ENCODE data around the gene PATZ1. TPM values are rescaled to one million over a fixed set of nuclear protein-coding genes. Genes with fewer than 3 reads are reported as not detected.

PATZ1 gene
- total RNA-seq, 1 experiment from 2014 or later, result 24.1 TPM

- H3K4me3 ChIP-seq, result no peak overlapping the region
- peak; percentile 15 to 56 for DNase-seq
- H3K27ac ChIP-seq, result no peak overlapping the region
- H3K36me3 ChIP-seq, result no peaks in the 10 kb centered on the region
- no peaks in the 10 kb centered on the region for H3K9me3 ChIP-seq (replicated peaks)
- no peaks in the 10 kb centered on the region for H3K27me3 ChIP-seq
- peaks cover 14% of the 10 kb centered on the region for H3K4me1 ChIP-seq
Observed at GRCh38 chr22:31286360-31287255, 59.5 kb downstream of the PATZ1 start.

- Histone ChIP-seq H3K9me3 (replicated peaks) (no peaks in the 10 kb centered on the region), H3K27ac (no peak overlapping the region), H3K36me3 (no peaks in the 10 kb centered on the region), H3K27me3 (no peaks in the 10 kb centered on the region), H3K4me1 (peaks cover 14% of the 10 kb centered on the region), H3K4me3 (no peak overlapping the region)
- DNase-seq, result peak in 1 of 2 experiments; percentile 40
Observed at GRCh38 chr22:31284281-31285155, 61.6 kb downstream of the PATZ1 start.

GRCh38 chr22:31282748-31283468, 63.2 kb downstream of the PATZ1 start:
- peak; percentile 68 to 87 for DNase-seq
- H3K36me3 ChIP-seq, result no peaks in the 10 kb centered on the region
- no peak overlapping the region for H3K27ac ChIP-seq

GRCh38 chr22:31281733-31282132, 64.4 kb downstream of the PATZ1 start:
- H3K27me3 ChIP-seq, result no peaks in the 10 kb centered on the region
- no peaks in the 10 kb centered on the region for H3K9me3 ChIP-seq (replicated peaks)
- H3K4me3 ChIP-seq, result no peak overlapping the region
- H3K4me1 ChIP-seq, result peaks cover 14% of the 10 kb centered on the region
- DNase-seq, result no peak
- no peaks in the 10 kb centered on the region for H3K36me3 ChIP-seq
- H3K27ac ChIP-seq, result no peak overlapping the region

More at GRCh38 chr22:31282748-31283468, 63.2 kb downstream of the PATZ1 start:
- peaks cover 14% of the 10 kb centered on the region for H3K4me1 ChIP-seq
- no peaks in the 10 kb centered on the region for H3K27me3 ChIP-seq
- no peak overlapping the region for H3K4me3 ChIP-seq
- H3K9me3 ChIP-seq (replicated peaks), result no peaks in the 10 kb centered on the region

- DNase-seq, result no peak
Observed at GRCh38 chr22:31279821-31280505, 66.2 kb downstream of the PATZ1 start.

GRCh38 chr22:31279327-31279669, 66.8 kb downstream of the PATZ1 start:
- no peaks in the 10 kb centered on the region for H3K27me3 ChIP-seq
- H3K27ac ChIP-seq, result no peak overlapping the region
- DNase-seq, result no peak
- peaks cover 10% of the 10 kb centered on the region for H3K4me1 ChIP-seq
- H3K36me3 ChIP-seq, result peaks cover 8% of the 10 kb centered on the region
- no peaks in the 10 kb centered on the region for H3K9me3 ChIP-seq (replicated peaks)
- H3K4me3 ChIP-seq, result no peak overlapping the region

More at GRCh38 chr22:31279821-31280505, 66.2 kb downstream of the PATZ1 start:
- peaks cover 8% of the 10 kb centered on the region for H3K36me3 ChIP-seq
- H3K27ac ChIP-seq, result no peak overlapping the region
- H3K27me3 ChIP-seq, result no peaks in the 10 kb centered on the region
- no peaks in the 10 kb centered on the region for H3K9me3 ChIP-seq (replicated peaks)
- no peak overlapping the region for H3K4me3 ChIP-seq
- peaks cover 10% of the 10 kb centered on the region for H3K4me1 ChIP-seq

GRCh38 chr22:31278626-31279326, 67.4 kb downstream of the PATZ1 start:
- no peak for DNase-seq
- H3K27me3 ChIP-seq, result no peaks in the 10 kb centered on the region
- no peak overlapping the region for H3K27ac ChIP-seq
- H3K36me3 ChIP-seq, result peaks cover 8% of the 10 kb centered on the region
- H3K4me3 ChIP-seq, result no peak overlapping the region
- peaks cover 10% of the 10 kb centered on the region for H3K4me1 ChIP-seq
- no peaks in the 10 kb centered on the region for H3K9me3 ChIP-seq (replicated peaks)

GRCh38 chr22:31278151-31278621, 68.0 kb downstream of the PATZ1 start:
- no peak for DNase-seq
- H3K9me3 ChIP-seq (replicated peaks), result no peaks in the 10 kb centered on the region
- no peak overlapping the region for H3K27ac ChIP-seq
- peaks cover 9% of the 10 kb centered on the region for H3K4me1 ChIP-seq
- H3K36me3 ChIP-seq, result peaks cover 9% of the 10 kb centered on the region
- no peak overlapping the region for H3K4me3 ChIP-seq
- H3K27me3 ChIP-seq, result no peaks in the 10 kb centered on the region

GRCh38 chr22:31277741-31278140, 68.4 kb downstream of the PATZ1 start:
- H3K27ac ChIP-seq, result no peak overlapping the region
- no peaks in the 10 kb centered on the region for H3K9me3 ChIP-seq (replicated peaks)
- peaks cover 5% of the 10 kb centered on the region for H3K4me1 ChIP-seq
- H3K36me3 ChIP-seq, result peaks cover 12% of the 10 kb centered on the region
- H3K4me3 ChIP-seq, result no peak overlapping the region
- H3K27me3 ChIP-seq, result no peaks in the 10 kb centered on the region
- no peak for DNase-seq

- Histone ChIP-seq H3K36me3 (peaks cover 17% of the 10 kb centered on the region), H3K9me3 (replicated peaks) (no peaks in the 10 kb centered on the region), H3K27ac (no peak overlapping the region), H3K4me1 (no peaks in the 10 kb centered on the region), H3K4me3 (no peak overlapping the region), H3K27me3 (no peaks in the 10 kb centered on the region)
- no peak for DNase-seq
Observed at GRCh38 chr22:31276426-31277167, 69.5 kb downstream of the PATZ1 start.

All from SJCRH30 (cell line).